ENCODE data around the gene APOL6. TPM values are rescaled to one million over a fixed set of nuclear protein-coding genes. Genes with fewer than 3 reads are reported as not detected.

APOL6 gene
- total RNA-seq, 1 experiment from 2014 or later = 23.4 TPM

Other genes with a start within 250 kb of the APOL6 start
- 145 and 179 TPM in 2 replicates for gene MCM5, start 248.3 kb upstream of the APOL6 start, total RNA-seq (2014; rRNA removed; shearing (Covaris generic))
- gene RASD2, start 107.6 kb upstream of the APOL6 start, total RNA-seq (2014; rRNA removed; shearing (Covaris generic)) = 0.34 and 0.54 TPM in 2 replicates
- 1.2 and 2.3 TPM in 2 replicates for gene MB, start 31.1 kb upstream of the APOL6 start, total RNA-seq (2014; rRNA removed; shearing (Covaris generic))
- gene APOL5, start 69.4 kb downstream of the APOL6 start, total RNA-seq (2014; rRNA removed; shearing (Covaris generic)) = 0.69 TPM in 1 of 2 replicates, not detected in the other